K562 (cell line): ENCODE results near the gene USP20. TPM values are rescaled to one million over a fixed set of nuclear protein-coding genes. Genes with fewer than 3 reads are reported as not detected.

ENCODE experiments used
- BHLHE40 ChIP-seq: IDR thresholded peaks from 2 replicates; pipeline ENCODE4 v1.6.1; 2011; ENCODE audit warnings: low read length, improper control_type of control experiment
- CEBPB ChIP-seq: fragments of 450-650 bp; IDR thresholded peaks from 2 replicates; pipeline ENCODE4 v1.6.1; 2016; ENCODE audit warnings: missing genetic modification characterization, missing compliant biosample characterization
- GTF2A2 ChIP-seq: IDR thresholded peaks from 2 replicates; pipeline ENCODE4 v1.6.1; 2016; ENCODE audit warnings: mild to moderate bottlenecking, missing genetic modification characterization, missing compliant biosample characterization
- IFI16 ChIP-seq: fragments of 250-450 bp; sonication (Bioruptor Pico); IDR thresholded peaks from 2 replicates; pipeline ENCODE4 v2.1.2; 2022; ENCODE audit warnings: mild to moderate bottlenecking, inconsistent platforms
- NFE2L1 ChIP-seq: fragments of 450-650 bp; IDR thresholded peaks from 2 replicates; pipeline ENCODE4 v1.6.1; 2016; ENCODE audit warnings: missing genetic modification characterization, low read depth, mild to moderate bottlenecking, missing compliant biosample characterization, moderate library complexity, borderline replicate concordance
- NFXL1 ChIP-seq: fragments of 450-650 bp; formaldehyde crosslinking; IDR thresholded peaks from 2 replicates; pipeline ENCODE4 v1.4.0; 2021; ENCODE audit warnings: mild to moderate bottlenecking
- POLR3G ChIP-seq: IDR thresholded peaks from 2 replicates; pipeline ENCODE4 v1.6.1; 2011; ENCODE audit not compliant: insufficient read length, insufficient replicate concordance; ENCODE audit errors: extremely low read depth
- SMAD3 ChIP-seq: fragments of 450-650 bp; formaldehyde crosslinking; conservative IDR thresholded peaks from 2 replicates; pipeline ENCODE4 v1.4.0; 2020; ENCODE audit warnings: mild to moderate bottlenecking
- THRAP3 ChIP-seq: fragments of 450-650 bp; IDR thresholded peaks from 2 replicates; pipeline ENCODE4 v1.6.1; 2016; ENCODE audit warnings: mild to moderate bottlenecking, inconsistent platforms, borderline replicate concordance
- ZNF354B ChIP-seq: fragments of 250-450 bp; sonication (Bioruptor Pico); IDR thresholded peaks from 2 replicates; pipeline ENCODE4 v1.4.0; 2020
- ZNF436 ChIP-seq: fragments of 250-450, 450-650 bp; sonication (Bioruptor Pico); formaldehyde crosslinking; IDR thresholded peaks from 2 replicates; pipeline ENCODE4 v1.7.0; 2020; ENCODE audit warnings: mild to moderate bottlenecking
- ZNF740 ChIP-seq, 3 experiments: fragments of 200-800 bp in 1 of 3; sonication (Bioruptor generic) in 1 of 3; sonication (generic) in 1 of 3; formaldehyde crosslinking in 1 of 3; IDR thresholded peaks; 2 replicates each; pipeline versions ENCODE4 v1.6.1 to v1.8.0; 2016 to 2022; ENCODE audit warnings: mild to moderate bottlenecking in 2 of 3, missing compliant biosample characterization in 2 of 3, missing genetic modification characterization in 2 of 3, missing genetic modification reagents in 1 of 3
- polyA plus RNA-seq, 8 experiments: library from polyadenylated mRNA; depleted of rRNA in 4 of 8; stranded (reverse) in 5 of 8; unstranded in 3 of 8; fragments of >200 nt; fragmentation: Nextera tagmentation in 2 of 8; fragmentation: Illumina TruSeq in 1 of 8; extraction: Ambion mirVana in 2 of 8; extraction: Trizol in 1 of 8; gene quantifications; 2 replicates each; pipeline versions ENCODE4 v1.2.1 to v1.2.3, GENCODE V29; 2011 to 2014; ENCODE audit warnings: inconsistent platforms in 1 of 8, missing spikeins in 1 of 8
- total RNA-seq, 7 experiments: library from RNA; depleted of rRNA in 6 of 7; stranded (reverse); fragments of >200 nt in 6 of 7; fragmentation: Illumina TruSeq in 2 of 7; extraction: Trizol in 2 of 7; gene quantifications; 2 replicates each; pipeline versions ENCODE4 v1.2.1 to v1.2.3, GENCODE V29; 2011 to 2021; ENCODE audit warnings: low replicate concordance in 1 of 7
- TF ChIP-seq, protein P1 (sequence below): sonication (generic); formaldehyde crosslinking; IDR thresholded peaks from 2 replicates; pipeline ENCODE4 v1.8.1; 2022; ENCODE audit warnings: missing genetic modification reagents
- TF ChIP-seq, protein P2 (sequence below): sonication (generic); formaldehyde crosslinking; IDR thresholded peaks from 2 replicates; pipeline ENCODE4 v1.8.0; 2023; ENCODE audit warnings: mild to moderate bottlenecking, missing genetic modification reagents
- TF ChIP-seq, protein P3 (sequence below): fragments of 450-650 bp; IDR thresholded peaks from 2 replicates; pipeline ENCODE4 v1.7.1; 2018; ENCODE audit warnings: mild to moderate bottlenecking, low read depth; ENCODE audit not compliant: partially characterized antibody

The USP20 gene
- total and polyA plus RNA-seq, 9 of the 15 experiments (the other 6 are each of a cell fraction or from before 2014, with no cell fraction given): 1.9 to 136 (median 49.1) TPM

GRCh38 chr9:129895376-129896268, 60.4 kb downstream of the USP20 start (continued):
- peak; percentile 52; the same call in 1 of the 2 replicates for TF ChIP-seq NFXL1 (CRISPR knock-in tag)
- TF ChIP-seq, protein P1, sequence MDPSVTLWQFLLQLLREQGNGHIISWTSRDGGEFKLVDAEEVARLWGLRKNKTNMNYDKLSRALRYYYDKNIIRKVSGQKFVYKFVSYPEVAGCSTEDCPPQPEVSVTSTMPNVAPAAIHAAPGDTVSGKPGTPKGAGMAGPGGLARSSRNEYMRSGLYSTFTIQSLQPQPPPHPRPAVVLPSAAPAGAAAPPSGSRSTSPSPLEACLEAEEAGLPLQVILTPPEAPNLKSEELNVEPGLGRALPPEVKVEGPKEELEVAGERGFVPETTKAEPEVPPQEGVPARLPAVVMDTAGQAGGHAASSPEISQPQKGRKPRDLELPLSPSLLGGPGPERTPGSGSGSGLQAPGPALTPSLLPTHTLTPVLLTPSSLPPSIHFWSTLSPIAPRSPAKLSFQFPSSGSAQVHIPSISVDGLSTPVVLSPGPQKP (CRISPR knock-in tag): no peak
- TF ChIP-seq BHLHE40: peak; percentile 72
- TF ChIP-seq ZNF740 (CRISPR knock-in tag; IDR thresholded peaks at IDR 0.05): no peak
- peak in 1 of 2 experiments; percentile 68; a peak in 1 of 4 replicates for TF ChIP-seq ZNF740 (tag; IDR thresholded peaks at IDR 0.05)
- TF ChIP-seq THRAP3: no peak
- TF ChIP-seq NFE2L1 (tag): no peak
- TF ChIP-seq GTF2A2 (tag): no peak
- TF ChIP-seq ZNF354B: no peak
- TF ChIP-seq POLR3G: no peak
- TF ChIP-seq CEBPB (tag): peak; percentile 54; the same call in 1 of the 2 replicates
- TF ChIP-seq, protein P2, sequence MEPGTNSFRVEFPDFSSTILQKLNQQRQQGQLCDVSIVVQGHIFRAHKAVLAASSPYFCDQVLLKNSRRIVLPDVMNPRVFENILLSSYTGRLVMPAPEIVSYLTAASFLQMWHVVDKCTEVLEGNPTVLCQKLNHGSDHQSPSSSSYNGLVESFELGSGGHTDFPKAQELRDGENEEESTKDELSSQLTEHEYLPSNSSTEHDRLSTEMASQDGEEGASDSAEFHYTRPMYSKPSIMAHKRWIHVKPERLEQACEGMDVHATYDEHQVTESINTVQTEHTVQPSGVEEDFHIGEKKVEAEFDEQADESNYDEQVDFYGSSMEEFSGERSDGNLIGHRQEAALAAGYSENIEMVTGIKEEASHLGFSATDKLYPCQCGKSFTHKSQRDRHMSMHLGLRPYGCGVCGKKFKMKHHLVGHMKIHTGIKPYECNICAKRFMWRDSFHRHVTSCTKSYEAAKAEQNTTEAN (CRISPR knock-in tag): no peak
- TF ChIP-seq SMAD3 (CRISPR knock-in tag): no peak
- TF ChIP-seq, protein P3, sequence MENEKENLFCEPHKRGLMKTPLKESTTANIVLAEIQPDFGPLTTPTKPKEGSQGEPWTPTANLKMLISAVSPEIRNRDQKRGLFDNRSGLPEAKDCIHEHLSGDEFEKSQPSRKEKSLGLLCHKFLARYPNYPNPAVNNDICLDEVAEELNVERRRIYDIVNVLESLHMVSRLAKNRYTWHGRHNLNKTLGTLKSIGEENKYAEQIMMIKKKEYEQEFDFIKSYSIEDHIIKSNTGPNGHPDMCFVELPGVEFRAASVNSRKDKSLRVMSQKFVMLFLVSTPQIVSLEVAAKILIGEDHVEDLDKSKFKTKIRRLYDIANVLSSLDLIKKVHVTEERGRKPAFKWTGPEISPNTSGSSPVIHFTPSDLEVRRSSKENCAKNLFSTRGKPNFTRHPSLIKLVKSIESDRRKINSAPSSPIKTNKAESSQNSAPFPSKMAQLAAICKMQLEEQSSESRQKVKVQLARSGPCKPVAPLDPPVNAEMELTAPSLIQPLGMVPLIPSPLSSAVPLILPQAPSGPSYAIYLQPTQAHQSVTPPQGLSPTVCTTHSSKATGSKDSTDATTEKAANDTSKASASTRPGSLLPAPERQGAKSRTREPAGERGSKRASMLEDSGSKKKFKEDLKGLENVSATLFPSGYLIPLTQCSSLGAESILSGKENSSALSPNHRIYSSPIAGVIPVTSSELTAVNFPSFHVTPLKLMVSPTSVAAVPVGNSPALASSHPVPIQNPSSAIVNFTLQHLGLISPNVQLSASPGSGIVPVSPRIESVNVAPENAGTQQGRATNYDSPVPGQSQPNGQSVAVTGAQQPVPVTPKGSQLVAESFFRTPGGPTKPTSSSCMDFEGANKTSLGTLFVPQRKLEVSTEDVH: no peak
- no peak for TF ChIP-seq ZNF436 (CRISPR knock-in tag)
- TF ChIP-seq IFI16 (CRISPR knock-in tag): no peak
